ENCODE results near the gene CNTN3. TPM values are rescaled to one million over a fixed set of nuclear protein-coding genes. Genes with fewer than 3 reads are reported as not detected.

Gene CNTN3
- total RNA-seq, 4 donors from 2014 or later = 0.29 to 19.7 (median 7.8) TPM

- Histone ChIP-seq H3K27me3 (no peaks in the 10 kb centered on the region), H3K4me3 (no peak overlapping the region), H3K27ac (no peak overlapping the region), H3K36me3 (no peaks in the 10 kb centered on the region), H3K4me1 (no peaks in the 10 kb centered on the region), H3K9me3 (no peaks in the 10 kb centered on the region)
- DNase-seq = no peak
- intact Hi-C loops (cut with DNase I; ENCODE audit: low total_unique reads) = no loop called here
- TF ChIP-seq CTCF (IDR thresholded peaks at IDR 0.05) = no peak
Observed at GRCh38 chr3:74639681-74640080, 25.2 kb upstream of the CNTN3 start.

GRCh38 chr3:74636981-74637380 is 22.5 kb upstream of the CNTN3 start:
- no peaks in the 10 kb centered on the region for H3K27me3 ChIP-seq
- TF ChIP-seq POLR2A (IDR thresholded peaks at IDR 0.05) (no peak), CTCF (IDR thresholded peaks at IDR 0.05) (no peak)
- no peaks in the 10 kb centered on the region for H3K4me1 ChIP-seq
- H3K9me3 ChIP-seq = no peaks in the 10 kb centered on the region
- no peak overlapping the region for H3K27ac ChIP-seq
- intact Hi-C loops (cut with DNase I; ENCODE audit: low total_unique reads) = no loop called here
- no peak for DNase-seq
- H3K4me3 ChIP-seq = no peak overlapping the region
- H3K36me3 ChIP-seq = no peaks in the 10 kb centered on the region

GRCh38 chr3:74633021-74633420 is 18.6 kb upstream of the CNTN3 start:
- Histone ChIP-seq H3K9me3 (no peaks in the 10 kb centered on the region), H3K27me3 (no peaks in the 10 kb centered on the region), H3K36me3 (no peaks in the 10 kb centered on the region), H3K27ac (no peak overlapping the region), H3K4me3 (no peak overlapping the region), H3K4me1 (no peaks in the 10 kb centered on the region)
- DNase-seq = no peak
- intact Hi-C loops (cut with DNase I; ENCODE audit: low total_unique reads) = loop anchor here (5.0 kb wide), 1 partner anchor 1161 kb away; no protein-coding TSS in a partner anchor
- TF ChIP-seq POLR2A (IDR thresholded peaks at IDR 0.05) (no peak), CTCF (IDR thresholded peaks at IDR 0.05) (no peak)

- intact Hi-C loops (cut with DNase I; ENCODE audit: low total_unique reads) = loop anchor here (5.0 kb wide), 1 partner anchor 1159 kb away; no protein-coding TSS in a partner anchor
- H3K27me3 ChIP-seq = no peaks in the 10 kb centered on the region
- H3K27ac ChIP-seq = no peak overlapping the region
- no peak overlapping the region for H3K4me3 ChIP-seq
- no peaks in the 10 kb centered on the region for H3K4me1 ChIP-seq
- no peak for DNase-seq
- no peaks in the 10 kb centered on the region for H3K36me3 ChIP-seq
- TF ChIP-seq CTCF (IDR thresholded peaks at IDR 0.05) = no peak
- TF ChIP-seq POLR2A (IDR thresholded peaks at IDR 0.05) = no peak
- no peaks in the 10 kb centered on the region for H3K9me3 ChIP-seq
Observed at GRCh38 chr3:74631351-74632140, 17.1 kb upstream of the CNTN3 start.

- Histone ChIP-seq H3K36me3 (no peaks in the 10 kb centered on the region), H3K27ac (no peak overlapping the region), H3K27me3 (no peaks in the 10 kb centered on the region), H3K4me1 (no peaks in the 10 kb centered on the region), H3K4me3 (no peak overlapping the region), H3K9me3 (no peaks in the 10 kb centered on the region)
- no peak for DNase-seq
- TF ChIP-seq CTCF (IDR thresholded peaks at IDR 0.05) = peak in 1 of 4 experiments; percentile 7
- TF ChIP-seq POLR2A (IDR thresholded peaks at IDR 0.05) = no peak
- intact Hi-C loops (cut with DNase I; ENCODE audit: low total_unique reads) = loop anchor here (5.0 kb wide), 1 partner anchor 1158 kb away; no protein-coding TSS in a partner anchor
Observed at GRCh38 chr3:74630602-74631001, 16.1 kb upstream of the CNTN3 start.

All from uterus (tissue), 4 donors.